ENCODE results near the gene NUDT13. TPM values are rescaled to one million over a fixed set of nuclear protein-coding genes. Genes with fewer than 3 reads are reported as not detected.

Gene NUDT13
- total RNA-seq, 6 experiments from 2014 or later = 1.3 to 2.3 (median 2.1) TPM

DNA sequence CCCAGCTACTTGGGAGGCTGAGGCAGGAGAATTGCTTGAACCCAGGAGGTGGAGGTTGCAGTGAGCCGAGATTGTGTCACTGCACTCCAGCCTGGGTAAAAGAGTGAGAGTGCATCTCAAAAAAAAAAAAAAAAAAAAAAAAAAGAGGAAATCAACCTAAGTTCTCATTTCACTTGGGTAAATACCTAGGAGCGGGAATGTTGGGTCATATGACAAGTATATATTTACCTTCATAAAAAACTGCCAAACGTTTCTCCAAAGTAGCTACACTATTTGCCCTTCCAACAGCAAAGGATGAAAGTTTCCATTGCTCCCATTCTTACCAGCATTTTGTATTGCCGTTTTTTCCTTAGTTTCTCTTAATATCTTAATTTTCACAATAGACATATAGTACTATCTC lies 23.4 kb upstream of the NUDT13 start:
- no peaks in the 10 kb centered on the region for H3K27me3 Mint-ChIP-seq (ENCODE audit: insufficient read depth)

DNA sequence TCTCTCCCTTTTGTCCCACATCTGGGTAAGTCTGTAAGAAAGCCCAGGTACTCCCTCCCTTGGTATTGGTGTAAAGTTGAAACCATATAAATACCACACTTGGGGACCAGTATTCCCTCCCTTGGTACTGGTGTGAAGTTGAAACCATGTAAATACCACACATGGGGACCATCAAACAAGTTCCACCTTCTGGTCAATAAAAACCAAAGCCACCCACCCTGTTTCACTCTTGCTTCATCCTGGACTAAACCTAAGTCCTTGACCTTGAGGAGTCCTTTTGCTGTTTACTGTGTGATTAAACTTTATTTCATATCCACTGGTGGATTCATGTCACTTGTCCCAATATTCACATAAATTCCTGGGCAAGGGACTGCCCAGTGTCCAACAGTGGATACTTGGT lies 22.0 kb upstream of the NUDT13 start:
- H3K9me3 Mint-ChIP-seq = no peaks in the 10 kb centered on the region
- peaks cover 40% of the 10 kb centered on the region for H3K4me1 Mint-ChIP-seq (ENCODE audit: low read depth)
- no peak overlapping the region for H3K4me3 Mint-ChIP-seq
- peak overlapping the region; percentile 11; the same call in 1 of the 2 replicates for H3K27ac Mint-ChIP-seq
- DNase-seq = no peak
- H3K27me3 Mint-ChIP-seq (ENCODE audit: insufficient read depth) = no peaks in the 10 kb centered on the region
- H3K36me3 Mint-ChIP-seq (ENCODE audit: low read depth) = peaks cover 14% of the 10 kb centered on the region
- TF ChIP-seq, protein P1, sequence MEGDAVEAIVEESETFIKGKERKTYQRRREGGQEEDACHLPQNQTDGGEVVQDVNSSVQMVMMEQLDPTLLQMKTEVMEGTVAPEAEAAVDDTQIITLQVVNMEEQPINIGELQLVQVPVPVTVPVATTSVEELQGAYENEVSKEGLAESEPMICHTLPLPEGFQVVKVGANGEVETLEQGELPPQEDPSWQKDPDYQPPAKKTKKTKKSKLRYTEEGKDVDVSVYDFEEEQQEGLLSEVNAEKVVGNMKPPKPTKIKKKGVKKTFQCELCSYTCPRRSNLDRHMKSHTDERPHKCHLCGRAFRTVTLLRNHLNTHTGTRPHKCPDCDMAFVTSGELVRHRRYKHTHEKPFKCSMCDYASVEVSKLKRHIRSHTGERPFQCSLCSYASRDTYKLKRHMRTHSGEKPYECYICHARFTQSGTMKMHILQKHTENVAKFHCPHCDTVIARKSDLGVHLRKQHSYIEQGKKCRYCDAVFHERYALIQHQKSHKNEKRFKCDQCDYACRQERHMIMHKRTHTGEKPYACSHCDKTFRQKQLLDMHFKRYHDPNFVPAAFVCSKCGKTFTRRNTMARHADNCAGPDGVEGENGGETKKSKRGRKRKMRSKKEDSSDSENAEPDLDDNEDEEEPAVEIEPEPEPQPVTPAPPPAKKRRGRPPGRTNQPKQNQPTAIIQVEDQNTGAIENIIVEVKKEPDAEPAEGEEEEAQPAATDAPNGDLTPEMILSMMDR (IDR thresholded peaks at IDR 0.05) = no peak

More for the DNA sequence above, 23.4 kb upstream of the NUDT13 start:
- H3K9me3 Mint-ChIP-seq = no peaks in the 10 kb centered on the region
- no peak overlapping the region for H3K4me3 Mint-ChIP-seq
- no peak for DNase-seq
- TF ChIP-seq, protein P1 (IDR thresholded peaks at IDR 0.05) = no peak
- no peak overlapping the region for H3K27ac Mint-ChIP-seq
- peaks cover 43% of the 10 kb centered on the region for H3K4me1 Mint-ChIP-seq (ENCODE audit: low read depth)
- H3K36me3 Mint-ChIP-seq (ENCODE audit: low read depth) = peaks cover 11% of the 10 kb centered on the region

DNA sequence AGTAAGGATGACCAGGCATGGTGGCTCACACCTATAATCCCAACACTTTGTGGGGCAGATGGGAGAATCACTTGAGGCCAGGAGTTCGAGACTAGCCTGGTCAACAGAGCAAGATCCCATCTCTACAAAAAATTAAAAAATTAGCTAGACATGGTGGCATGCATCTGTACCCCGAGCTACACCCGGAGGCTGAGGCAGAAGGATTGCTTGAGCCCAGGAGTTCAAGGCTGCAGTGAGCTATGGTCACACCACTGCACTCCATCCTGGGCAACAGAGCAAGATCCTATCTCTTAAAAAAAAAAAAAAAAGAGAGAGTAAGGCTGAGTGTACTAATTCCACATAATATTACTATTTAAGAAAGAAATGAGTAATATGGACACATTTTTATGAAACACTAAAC lies 17.4 kb upstream of the NUDT13 start:
- Mint-ChIP-seq H3K36me3 (ENCODE audit: low read depth) (peaks cover 15% of the 10 kb centered on the region; the same call in 1 of the 2 replicates), H3K4me1 (ENCODE audit: low read depth) (peaks cover 51% of the 10 kb centered on the region), H3K4me3 (peak overlapping the region; percentile 92), H3K27ac (peak overlapping the region; percentile 38; the same call in 1 of the 2 replicates), H3K9me3 (no peaks in the 10 kb centered on the region), H3K27me3 (ENCODE audit: insufficient read depth) (peaks cover 3% of the 10 kb centered on the region)
- TF ChIP-seq, protein P1 (IDR thresholded peaks at IDR 0.05) = no peak
- no peak for DNase-seq

DNA sequence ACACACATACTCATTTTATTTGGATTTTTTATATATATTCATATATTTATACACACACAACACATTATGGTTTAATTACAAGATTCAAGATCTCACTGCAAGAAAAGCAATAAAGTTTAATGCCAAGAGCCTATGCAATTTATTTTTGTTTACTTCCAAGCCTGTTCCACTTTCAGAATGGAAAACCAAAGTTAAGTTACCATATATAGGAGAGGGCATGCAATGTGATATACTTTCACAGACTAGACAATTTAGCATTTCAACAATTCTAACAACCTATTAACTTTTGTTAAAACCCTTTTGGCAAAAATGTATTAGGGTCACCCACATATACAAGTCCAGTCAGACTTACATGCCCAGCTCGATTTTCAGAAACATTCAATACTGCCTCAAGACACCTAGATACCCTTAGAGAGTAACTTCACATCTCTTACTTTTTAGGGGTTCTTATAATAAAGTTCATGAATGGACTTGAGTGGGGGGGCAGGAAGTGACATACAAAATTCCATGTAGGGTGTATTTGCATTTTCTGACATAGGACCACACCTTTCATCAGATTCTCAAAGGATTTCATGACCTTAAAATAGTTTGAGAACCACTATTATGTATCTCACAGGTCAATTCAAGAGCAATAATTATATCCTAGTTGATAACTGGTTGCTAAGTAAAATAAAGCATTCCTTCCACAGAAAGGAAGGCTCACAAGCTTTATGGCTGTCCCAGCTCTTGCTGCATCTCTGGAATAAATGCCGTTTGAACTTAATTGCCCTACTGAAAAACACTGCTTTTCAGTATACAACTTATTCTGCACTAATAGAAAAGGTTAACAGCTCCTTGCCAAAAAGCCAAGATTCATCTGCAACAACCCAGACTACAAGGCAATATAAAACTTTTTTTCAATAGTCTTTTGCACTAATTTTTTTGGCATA lies 16.1 kb upstream of the NUDT13 start:
- H3K27me3 Mint-ChIP-seq (ENCODE audit: insufficient read depth) = peaks cover 3% of the 10 kb centered on the region
- H3K4me3 Mint-ChIP-seq = peak overlapping the region; percentile 92
- TF ChIP-seq, protein P1 (IDR thresholded peaks at IDR 0.05) = no peak
- no peaks in the 10 kb centered on the region for H3K9me3 Mint-ChIP-seq
- H3K36me3 Mint-ChIP-seq (ENCODE audit: low read depth) = peaks cover 14% of the 10 kb centered on the region; the same call in 1 of the 2 replicates
- peak overlapping the region; percentile 95 for H3K27ac Mint-ChIP-seq
- peaks cover 40% of the 10 kb centered on the region for H3K4me1 Mint-ChIP-seq (ENCODE audit: low read depth)
- peak; percentile 19 for DNase-seq

DNA sequence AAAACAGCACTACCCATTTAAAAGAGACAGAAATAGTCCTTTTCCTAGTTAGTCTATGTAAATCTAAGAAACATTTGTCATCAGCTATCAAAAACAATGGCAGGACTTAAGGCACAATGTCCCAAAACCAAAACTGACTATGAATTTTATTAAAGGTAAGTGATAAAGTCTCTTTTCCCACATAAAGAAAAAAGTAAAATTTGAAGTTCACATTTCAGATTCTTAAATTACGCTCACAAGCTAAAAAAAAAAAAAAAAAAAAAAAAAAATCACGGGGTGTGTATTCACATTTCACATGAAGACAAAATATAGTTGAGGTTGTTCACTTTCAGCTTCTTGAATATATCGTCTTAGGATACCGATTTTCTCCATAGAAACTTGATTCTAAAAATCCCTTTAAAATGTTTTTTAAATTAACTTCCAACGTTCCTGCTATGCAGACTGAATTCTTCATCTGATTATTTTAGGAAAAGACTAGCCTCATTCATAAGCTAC lies 15.2 kb upstream of the NUDT13 start:
- Mint-ChIP-seq H3K27me3 (ENCODE audit: insufficient read depth) (peaks cover 3% of the 10 kb centered on the region), H3K36me3 (ENCODE audit: low read depth) (peaks cover 14% of the 10 kb centered on the region; the same call in 1 of the 2 replicates), H3K4me1 (ENCODE audit: low read depth) (peaks cover 40% of the 10 kb centered on the region), H3K27ac (peak overlapping the region; percentile 95), H3K4me3 (peak overlapping the region; percentile 92), H3K9me3 (no peaks in the 10 kb centered on the region)
- TF ChIP-seq, protein P1 (IDR thresholded peaks at IDR 0.05) = no peak
- DNase-seq = no peak
